HG03575 (cell line): ENCODE measurements around the gene DGKD.

Source experiments
- ATAC-seq: cut with Tn5 transposase; IDR thresholded peaks from one replicate; pipeline ENCODE4 v1.9.1; 2021; ENCODE audit not compliant: unreplicated experiment, insufficient number of reproducible peaks, low FRiP score; ENCODE audit errors: extremely low read depth

DGKD gene

GRCh38 chr2:233495503-233496496 is 141.5 kb downstream of the DGKD start:
- no peak for ATAC-seq

GRCh38 chr2:233497692-233498091 is 143.4 kb downstream of the DGKD start:
- ATAC-seq = no peak

- no peak for ATAC-seq
These were observed 143.8 kb downstream of the DGKD start for GRCh38 chr2:233498126-233498525.

GRCh38 chr2:233499928-233500327 is 145.6 kb downstream of the DGKD start:
- ATAC-seq = no peak

GRCh38 chr2:233501198-233502076 is 147.1 kb downstream of the DGKD start:
- ATAC-seq = no peak

- ATAC-seq = no peak
These were observed 149.2 kb downstream of the DGKD start for GRCh38 chr2:233503481-233503880.

GRCh38 chr2:233503947-233504637 is 149.8 kb downstream of the DGKD start:
- ATAC-seq = no peak

GRCh38 chr2:233513953-233514655 is 159.8 kb downstream of the DGKD start:
- ATAC-seq = no peak

GRCh38 chr2:233519787-233520611 is 165.7 kb downstream of the DGKD start:
- ATAC-seq = peak; percentile 69
